HG02588 (cell line): Measurements from ENCODE around the gene ATL2.
"Not testable (repeated sequence)": the region's sequence is repeated elsewhere in the genome, so short reads cannot be mapped to it uniquely, and the experiment has no call there.

Source experiments
- ATAC-seq: cut with Tn5 transposase; IDR thresholded peaks from one replicate; pipeline ENCODE4 v1.9.1; 2021; ENCODE audit warnings: mild to moderate bottlenecking, moderate library complexity; ENCODE audit not compliant: unreplicated experiment

The ATL2 gene

GRCh38 chr2:38394041-38394440, 17.0 kb upstream of the ATL2 start:
- ATAC-seq, result no peak

DNA sequence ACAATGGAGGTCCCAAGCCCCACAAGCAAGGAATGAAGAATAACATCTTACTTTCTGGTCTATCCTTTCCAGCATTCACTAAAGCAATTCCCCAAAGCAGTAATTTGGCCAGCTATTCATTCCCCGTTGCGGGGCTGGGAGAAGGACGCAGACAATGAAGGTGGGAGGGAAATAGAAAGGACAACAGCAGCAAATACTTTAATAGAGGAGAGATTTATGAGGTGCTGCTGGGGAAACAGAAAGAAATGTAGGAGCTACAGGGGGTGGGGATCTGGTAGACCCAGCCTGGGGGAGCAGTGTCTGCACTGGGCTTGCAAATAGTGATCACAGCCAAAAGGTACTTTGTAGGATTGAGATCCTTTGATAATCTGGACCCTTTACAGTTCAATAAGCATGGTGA, 13.9 kb upstream of the ATL2 start:
- no peak for ATAC-seq

- ATAC-seq, result no peak
Measured at GRCh38 chr2:38387887-38388286, 10.8 kb upstream of the ATL2 start.

GRCh38 chr2:38386821-38387220, 9.7 kb upstream of the ATL2 start:
- ATAC-seq, result no peak

DNA sequence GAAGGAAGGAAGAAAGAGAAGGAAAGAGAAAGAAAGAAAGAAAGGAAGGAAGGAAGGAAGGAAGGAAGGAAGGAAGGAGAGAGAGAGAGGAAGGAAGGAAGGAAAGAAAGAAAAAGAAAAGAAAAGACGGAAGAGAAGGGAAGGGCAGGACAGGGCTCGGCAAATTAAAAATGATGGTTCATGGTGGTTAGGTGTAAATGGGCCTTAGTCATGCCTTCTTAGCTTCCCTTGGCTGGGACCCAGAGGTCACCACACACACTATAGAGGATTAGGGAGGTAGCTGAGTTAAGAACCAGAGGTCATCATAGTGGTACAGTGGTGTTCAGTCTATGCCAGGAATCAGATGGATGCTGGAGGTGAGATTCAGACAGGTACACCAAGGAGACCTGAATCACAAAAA, 9.3 kb upstream of the ATL2 start:
- ATAC-seq, result no peak

DNA sequence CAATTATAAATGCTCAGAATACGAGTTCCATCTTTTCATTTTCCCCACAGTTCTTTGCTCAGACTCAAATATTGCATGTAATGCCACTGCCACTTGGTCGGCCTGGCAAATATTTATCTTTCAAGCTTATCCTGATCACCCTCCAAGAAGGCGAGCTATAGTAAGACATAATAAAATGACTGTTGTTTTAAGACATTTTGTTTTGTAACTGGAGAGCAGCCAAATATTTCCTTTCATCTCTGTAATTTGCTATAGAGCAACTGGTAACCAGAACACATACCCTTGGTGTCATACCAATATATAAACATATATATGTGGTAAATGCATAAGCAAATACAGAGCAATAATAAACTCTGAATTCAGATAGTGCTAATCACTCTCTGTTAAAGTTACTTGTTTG, 7.3 kb upstream of the ATL2 start:
- ATAC-seq, result no peak

DNA sequence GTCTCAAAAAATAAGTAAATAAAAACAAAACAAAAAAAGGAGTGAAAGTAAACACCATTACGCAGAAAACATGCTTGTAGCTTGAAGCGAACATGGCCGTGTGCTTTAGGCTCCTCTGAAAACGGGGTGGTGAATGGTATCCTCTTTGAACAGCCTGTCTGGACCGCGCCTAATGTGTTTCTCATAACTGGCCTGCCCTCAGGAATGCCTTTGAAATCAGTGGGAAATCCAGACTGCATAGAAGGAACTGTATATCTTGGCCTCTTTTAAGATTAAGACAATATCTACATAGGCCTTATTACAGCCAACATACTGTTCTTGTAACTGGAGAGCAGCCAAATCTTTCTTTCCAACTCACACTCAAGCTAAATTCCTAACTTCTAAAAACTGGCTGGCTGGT, 6.7 kb upstream of the ATL2 start:
- not testable (repeated sequence) for ATAC-seq

DNA sequence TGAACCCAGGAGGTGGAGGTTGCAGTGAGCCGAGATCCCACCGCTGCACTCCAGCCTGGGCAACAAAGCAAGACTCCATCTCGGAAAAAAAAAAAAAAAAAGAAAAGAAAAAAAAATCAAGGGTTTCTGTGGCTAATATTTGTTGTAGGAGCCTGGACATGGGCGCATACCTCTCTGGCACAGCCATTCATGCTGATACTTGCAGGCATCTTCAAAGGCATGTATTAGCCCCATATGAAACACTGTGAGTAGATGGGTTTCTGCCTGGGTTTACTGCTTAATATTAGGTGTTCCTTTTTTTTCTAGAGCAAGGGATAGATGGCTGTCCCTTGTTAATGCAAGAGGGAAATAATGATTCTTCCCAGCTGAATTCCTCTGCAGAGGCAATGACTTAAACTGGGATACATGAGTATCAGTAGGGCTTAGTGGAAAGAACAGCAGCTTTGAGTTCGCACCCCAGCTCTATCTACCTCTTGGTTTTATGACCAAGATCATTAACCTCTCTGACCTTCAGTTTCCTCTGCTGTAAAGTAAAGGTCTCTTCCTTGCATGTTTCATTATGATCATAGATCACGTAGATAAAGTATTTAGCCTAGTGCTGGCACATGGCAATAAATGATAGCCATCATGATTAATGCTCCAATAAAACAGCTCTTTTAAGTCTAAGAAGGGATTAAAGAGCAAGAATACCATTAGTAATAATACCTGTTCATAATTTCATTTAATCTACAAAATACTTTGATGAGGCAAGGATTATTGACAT, 4.5 kb upstream of the ATL2 start:
- ATAC-seq, result no peak

DNA sequence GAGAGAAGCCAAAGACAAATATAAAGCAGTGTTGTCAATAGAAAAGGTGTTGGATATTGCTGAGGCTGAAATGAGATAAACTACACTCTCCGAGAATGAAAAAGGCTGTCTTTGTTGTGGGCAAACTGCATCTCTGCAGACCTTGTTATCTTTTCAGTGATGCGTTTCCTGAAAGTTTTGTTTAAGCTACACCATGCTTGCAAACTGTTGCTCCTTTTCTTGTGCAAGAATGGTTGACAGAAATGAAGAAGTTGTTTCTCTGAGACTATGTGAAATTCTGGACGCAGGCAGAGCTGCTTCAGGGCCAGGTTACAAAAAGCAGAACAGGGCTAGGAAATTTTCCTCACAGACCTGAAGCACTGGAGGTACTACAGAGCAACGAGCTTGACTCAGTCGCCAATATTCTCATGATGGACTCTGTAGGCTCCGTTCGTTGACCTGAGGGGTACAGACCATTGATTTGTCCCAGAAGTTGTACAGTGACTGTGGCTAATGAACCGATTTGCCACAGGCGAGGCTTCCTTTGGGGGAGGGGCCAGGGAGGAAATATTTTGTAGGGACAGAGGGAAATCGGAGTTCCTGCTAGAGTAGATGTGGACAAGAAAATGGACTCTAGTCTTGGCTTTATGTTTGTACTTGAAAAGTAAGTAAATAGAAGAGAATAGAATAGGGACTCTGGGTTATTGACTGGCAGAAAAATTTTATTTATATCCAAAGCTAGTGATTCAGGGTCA, 3.5 kb upstream of the ATL2 start:
- no peak for ATAC-seq

DNA sequence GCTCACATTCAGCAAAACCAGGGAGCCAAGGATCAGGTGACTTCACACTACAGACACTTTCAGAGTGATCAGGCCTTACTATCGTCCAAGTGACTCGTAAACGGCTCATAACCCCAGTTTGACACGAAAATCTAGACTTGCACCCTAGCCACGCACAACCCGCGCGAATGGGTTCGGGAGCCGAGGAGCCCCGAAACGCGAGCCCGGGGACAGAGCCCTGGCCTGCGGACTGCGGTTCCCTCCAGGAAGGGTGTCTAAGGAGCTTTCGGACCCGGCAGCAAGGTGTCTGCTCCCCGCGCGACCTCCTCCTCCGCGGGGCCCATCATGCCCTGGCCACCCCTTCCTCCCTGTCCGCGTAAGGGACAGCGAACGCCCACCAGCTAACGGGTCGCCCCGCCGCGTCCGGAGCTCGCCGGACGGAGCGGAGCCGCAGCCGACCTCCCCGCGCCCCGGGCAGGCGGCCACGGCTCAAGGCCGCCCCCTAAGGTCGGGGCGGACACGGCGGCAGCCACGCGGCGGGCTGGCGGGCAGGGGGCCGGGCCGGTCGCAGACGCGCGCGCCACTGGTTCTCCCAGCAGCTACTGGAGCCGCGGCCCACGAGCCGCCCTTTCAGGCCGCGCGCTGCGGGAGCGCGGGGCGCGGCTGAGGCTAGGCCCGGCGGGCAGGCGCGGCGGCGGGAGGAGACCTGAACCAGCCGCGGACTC, 575 bp downstream of the ATL2 start:
- peak; percentile 75 for ATAC-seq

- no peak for ATAC-seq
Measured at GRCh38 chr2:38375696-38376345, 1.3 kb downstream of the ATL2 start.

GRCh38 chr2:38374984-38375383, 2.1 kb downstream of the ATL2 start:
- no peak for ATAC-seq

GRCh38 chr2:38371235-38371634, 5.8 kb downstream of the ATL2 start:
- ATAC-seq, result no peak

- no peak for ATAC-seq
Measured at GRCh38 chr2:38370664-38371063, 6.4 kb downstream of the ATL2 start.

- ATAC-seq, result no peak
Measured at GRCh38 chr2:38362232-38362631, 14.8 kb downstream of the ATL2 start.

DNA sequence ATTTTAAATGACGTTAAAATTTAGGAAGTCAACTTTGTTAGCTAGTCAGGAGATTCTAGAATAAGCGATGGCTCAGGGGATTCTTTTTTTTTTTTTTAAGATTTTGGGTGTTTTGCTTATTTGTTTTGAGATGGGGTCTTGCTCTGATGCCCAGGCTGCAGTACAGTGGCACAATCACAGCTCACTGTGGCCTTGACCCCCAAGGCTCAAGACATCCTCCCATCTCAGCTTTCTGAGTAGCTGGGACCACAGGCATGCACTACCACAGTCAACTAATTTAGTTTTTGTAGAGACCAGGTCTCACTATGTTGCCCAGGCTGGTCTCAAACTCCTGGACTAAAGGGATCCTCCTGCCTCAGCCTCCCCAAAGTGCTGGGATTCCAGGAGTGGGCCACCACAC, 16.9 kb downstream of the ATL2 start:
- ATAC-seq, result no peak

GRCh38 chr2:38353402-38353801, 23.7 kb downstream of the ATL2 start:
- no peak for ATAC-seq

DNA sequence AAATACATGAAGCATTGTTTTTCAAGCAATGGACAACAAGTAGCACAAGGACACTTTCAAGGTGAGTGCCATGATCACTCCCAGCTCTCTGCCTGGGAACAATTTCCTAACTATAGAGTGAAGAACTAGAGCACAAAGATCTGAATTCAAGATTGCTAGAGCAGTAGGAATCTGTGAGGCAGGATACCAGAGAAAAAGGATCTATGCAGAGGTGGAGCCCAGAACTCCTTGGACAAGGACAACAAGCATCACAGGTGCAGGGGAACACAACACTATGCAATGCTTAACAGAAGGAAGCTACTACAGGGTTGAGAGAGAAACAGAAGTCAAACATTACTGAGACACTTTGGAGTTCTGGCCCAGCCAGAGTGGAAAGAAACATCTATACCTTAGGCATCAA, 24.7 kb downstream of the ATL2 start:
- ATAC-seq, result no peak

GRCh38 chr2:38345323-38346038, 31.6 kb downstream of the ATL2 start:
- no peak for ATAC-seq

- ATAC-seq, result no peak
Measured at GRCh38 chr2:38344813-38345212, 32.3 kb downstream of the ATL2 start.

DNA sequence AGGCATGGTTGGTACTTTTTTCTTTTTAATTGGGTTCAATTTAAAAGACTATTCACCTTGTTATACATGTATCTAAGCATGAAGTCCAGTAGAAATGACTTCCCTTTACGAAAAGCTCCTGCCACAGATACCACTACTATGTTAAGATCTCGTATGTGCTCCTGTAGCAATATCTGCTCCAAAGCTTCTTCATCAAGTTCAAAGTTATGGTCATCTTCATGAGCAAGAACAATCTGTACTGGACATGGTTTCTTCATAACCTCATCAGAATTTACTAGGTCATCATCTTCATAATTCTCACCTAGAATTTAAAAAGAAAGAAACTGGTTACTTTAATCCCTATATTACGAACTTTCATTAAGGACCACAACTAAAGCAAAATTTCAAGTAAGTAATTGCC, 33.9 kb downstream of the ATL2 start:
- no peak for ATAC-seq
